Keratinocyte (primary cell): ENCODE data around the gene GOLGA6B. TPM values are rescaled to one million over a fixed set of nuclear protein-coding genes. Genes with fewer than 3 reads are reported as not detected.
"Not testable (repeated sequence)": the region's sequence is repeated elsewhere in the genome, so short reads cannot be mapped to it uniquely, and the experiment has no call there.

Source experiments
- DNase-seq: peaks from one replicate; pipeline ENCODE4 v3.0.0-alpha.2; 2011; ENCODE audit warnings: low read depth, missing footprints, low spot score
- FAIRE-seq: peaks from 2 replicates; lab custom pipeline; 2011; peaks lifted over from hg19 to GRCh38; lab: Jason Lieb, UNC
- H2AFZ ChIP-seq: 2 replicates; pipeline ENCODE4 v1.6.0; 2012; ENCODE audit warnings: low read length, control low read depth, inconsistent platforms; ENCODE audit not compliant: control insufficient read depth
- H3K27ac ChIP-seq: 2 replicates; pipeline ENCODE4 v1.5.1; 2011; ENCODE audit warnings: low read length; ENCODE audit not compliant: control insufficient read depth, insufficient read depth
- H3K27me3 ChIP-seq: 3 replicates; pipeline ENCODE4 v1.6.0; 2011; ENCODE audit warnings: low read length; ENCODE audit not compliant: control insufficient read depth, insufficient read depth; ENCODE audit errors: extremely low read depth
- H3K36me3 ChIP-seq, 2 experiments: 2 replicates in 1 of 2; 3 replicates in 1 of 2; pipeline ENCODE4 v1.5.1; 2011; ENCODE audit warnings: low read length in 2 of 2, mild to moderate bottlenecking in 1 of 2; ENCODE audit not compliant: control insufficient read depth in 2 of 2, insufficient read depth in 2 of 2; ENCODE audit errors: extremely low read depth in 1 of 2
- H3K4me1 ChIP-seq: 3 replicates; pipeline ENCODE4 v1.5.1; 2011; ENCODE audit warnings: low read length; ENCODE audit not compliant: control insufficient read depth, insufficient read depth; ENCODE audit errors: extremely low read depth
- H3K4me2 ChIP-seq: 3 replicates; pipeline ENCODE4 v1.6.0; 2011; ENCODE audit warnings: low read depth, low read length; ENCODE audit not compliant: control insufficient read depth, insufficient read depth; ENCODE audit errors: extremely low read depth
- H3K4me3 ChIP-seq, 3 experiments: fragments of 200-600 bp in 1 of 3; sonication (generic) in 1 of 3; 2 replicates in 2 of 3; 3 replicates in 1 of 3; pipeline ENCODE4 v1.5.1; 2011 to 2016; ENCODE audit warnings: low read length in 3 of 3, mild to moderate bottlenecking in 3 of 3, control low read depth in 2 of 3, inconsistent platforms in 1 of 3, low read depth in 1 of 3, mixed read lengths in 1 of 3, mixed run types in 1 of 3, moderate library complexity in 1 of 3; ENCODE audit not compliant: control insufficient read depth in 2 of 3, insufficient read depth in 2 of 3; ENCODE audit errors: extremely low read depth in 1 of 3
- H3K79me2 ChIP-seq: 2 replicates; pipeline ENCODE4 v1.6.0; 2012; ENCODE audit warnings: low read length; ENCODE audit not compliant: control insufficient read depth, insufficient read depth
- H3K9ac ChIP-seq: 3 replicates; pipeline ENCODE4 v1.6.0; 2011; ENCODE audit warnings: low read length; ENCODE audit not compliant: control insufficient read depth, insufficient read depth; ENCODE audit errors: extremely low read depth
- H3K9me1 ChIP-seq: 3 replicates; pipeline ENCODE4 v1.6.0; 2011; ENCODE audit warnings: low read length; ENCODE audit not compliant: control insufficient read depth, insufficient read depth; ENCODE audit errors: extremely low read depth
- H3K9me3 ChIP-seq: 2 replicates; pipeline ENCODE4 v1.5.1; 2012; ENCODE audit warnings: low read depth, low read length; ENCODE audit not compliant: control insufficient read depth
- H4K20me1 ChIP-seq: 3 replicates; pipeline ENCODE4 v1.6.0; 2011; ENCODE audit warnings: low read length; ENCODE audit not compliant: control insufficient read depth, insufficient read depth; ENCODE audit errors: extremely low read depth
- EZH2 ChIP-seq: IDR thresholded peaks from one replicate; pipeline ENCODE4 v1.6.1; 2012; ENCODE audit warnings: inconsistent platforms, mild to moderate bottlenecking, low read length, moderate library complexity
- dilution Hi-C: fragments of 300-500 bp; cut with MboI; formaldehyde crosslinking; loops from one replicate; pipeline ENCODE4 v1.7.0; 2020; ENCODE audit warnings: low sequenced_read_pairs; ENCODE audit not compliant: extremely low pct_ligation_motif_present
- polyA minus RNA-seq, 3 experiments: library from RNA; depleted of rRNA, polyadenylated mRNA; stranded (reverse); fragments of >200 nt; gene quantifications; 1 replicate in 1 of 3; 2 replicates in 1 of 3; 3 replicates in 1 of 3; pipeline ENCODE4 v1.2.3, GENCODE V29; 2011
- polyA plus RNA-seq, 5 experiments: library from polyadenylated mRNA; depleted of rRNA in 3 of 5; stranded (reverse) in 3 of 5; stranded (forward) in 1 of 5; unstranded in 1 of 5; fragments of >200 nt; gene quantifications; 1 replicate in 1 of 5; 2 replicates in 3 of 5; 3 replicates in 1 of 5; pipeline versions ENCODE4 v1.2.1 to v1.2.3, GENCODE V29; 2011 to 2012; ENCODE audit warnings: missing spikeins in 2 of 5, low read depth in 1 of 5, low replicate concordance in 1 of 5
- TF ChIP-seq, protein P1 (sequence below), 3 experiments: IDR thresholded peaks in 1 of 3; conservative IDR thresholded peaks in 1 of 3; optimal IDR thresholded peaks in 1 of 3; 2 replicates in 2 of 3; 3 replicates in 1 of 3; pipeline versions ENCODE3 to v1.5.1; 2011; ENCODE audit warnings: low read length in 3 of 3, mild to moderate bottlenecking in 3 of 3, moderate library complexity in 2 of 3, control low read depth in 1 of 3, inconsistent platforms in 1 of 3; ENCODE audit not compliant: insufficient read depth in 2 of 3; ENCODE audit errors: extremely low read depth in 1 of 3

The GOLGA6B gene, protein sequence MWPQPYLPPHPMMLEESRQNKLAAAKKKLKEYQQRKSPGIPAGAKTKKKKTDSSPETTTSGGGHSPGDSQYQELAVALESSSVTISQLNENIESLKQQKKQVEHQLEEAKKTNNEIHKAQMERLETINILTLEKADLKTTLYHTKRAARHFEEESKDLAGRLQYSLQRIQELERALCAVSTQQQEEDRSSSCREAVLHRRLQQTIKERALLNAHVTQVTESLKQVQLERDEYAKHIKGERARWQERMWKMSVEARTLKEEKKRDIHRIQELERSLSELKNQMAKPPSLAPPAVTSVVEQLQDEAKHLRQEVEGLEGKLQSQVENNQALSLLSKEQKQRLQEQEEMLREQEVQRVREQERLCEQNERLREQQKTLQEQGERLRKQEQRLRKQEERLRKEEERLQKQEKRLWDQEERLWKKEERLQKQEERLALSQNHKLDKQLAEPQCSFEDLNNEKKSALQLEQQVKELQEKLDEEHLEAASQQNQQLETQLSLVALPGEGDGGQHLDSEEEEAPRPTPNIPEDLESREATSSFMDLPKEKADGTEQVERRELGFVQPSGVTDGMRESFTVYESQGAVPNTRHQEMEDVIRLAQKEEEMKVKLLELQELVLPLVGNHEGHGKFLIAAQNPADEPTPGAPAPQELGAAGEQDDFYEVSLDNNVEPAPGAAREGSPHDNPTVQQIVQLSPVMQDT
- polyA plus RNA-seq (not detected in 3 replicates), polyA minus RNA-seq (not detected in 3 replicates)
- not detected for polyA plus RNA-seq (2011; ENCODE audit: low read depth)
- polyA plus RNA-seq (2011; cell fraction: cytosol; rRNA removed): not detected in 2 replicates
- not detected in 2 replicates for polyA plus RNA-seq (2011; cell fraction: nucleus; rRNA removed)
- polyA plus RNA-seq (2012; ENCODE audit: low replicate concordance): 0.14 TPM in 1 of 2 replicates, not detected in the other
- not detected for polyA minus RNA-seq (2011; cell fraction: cytosol; rRNA and poly(A)+ RNA removed)
- polyA minus RNA-seq (2011; cell fraction: nucleus; rRNA and poly(A)+ RNA removed): not detected in 2 replicates

GRCh38 chr15:72654397-72654796 lies at the start of gene GOLGA6B:
GOLGA6B (plus strand) TSS chr15:72654697; CDS start chr15:72654738, 41 bp downstream.
- H3K4me3 ChIP-seq, H3K9ac ChIP-seq, H3K79me2 ChIP-seq, H3K4me1 ChIP-seq, H3K36me3 ChIP-seq, DNase-seq, H3K27me3 ChIP-seq, H3K27ac ChIP-seq, H3K9me1 ChIP-seq, H2AFZ ChIP-seq, H3K9me3 ChIP-seq, FAIRE-seq, dilution Hi-C loops, H3K4me2 ChIP-seq, H4K20me1 ChIP-seq: not testable (repeated sequence)

GRCh38 chr15:72604794-72605193 lies 49.7 kb upstream of the GOLGA6B start:
- FAIRE-seq: no peak
- TF ChIP-seq, protein P1, sequence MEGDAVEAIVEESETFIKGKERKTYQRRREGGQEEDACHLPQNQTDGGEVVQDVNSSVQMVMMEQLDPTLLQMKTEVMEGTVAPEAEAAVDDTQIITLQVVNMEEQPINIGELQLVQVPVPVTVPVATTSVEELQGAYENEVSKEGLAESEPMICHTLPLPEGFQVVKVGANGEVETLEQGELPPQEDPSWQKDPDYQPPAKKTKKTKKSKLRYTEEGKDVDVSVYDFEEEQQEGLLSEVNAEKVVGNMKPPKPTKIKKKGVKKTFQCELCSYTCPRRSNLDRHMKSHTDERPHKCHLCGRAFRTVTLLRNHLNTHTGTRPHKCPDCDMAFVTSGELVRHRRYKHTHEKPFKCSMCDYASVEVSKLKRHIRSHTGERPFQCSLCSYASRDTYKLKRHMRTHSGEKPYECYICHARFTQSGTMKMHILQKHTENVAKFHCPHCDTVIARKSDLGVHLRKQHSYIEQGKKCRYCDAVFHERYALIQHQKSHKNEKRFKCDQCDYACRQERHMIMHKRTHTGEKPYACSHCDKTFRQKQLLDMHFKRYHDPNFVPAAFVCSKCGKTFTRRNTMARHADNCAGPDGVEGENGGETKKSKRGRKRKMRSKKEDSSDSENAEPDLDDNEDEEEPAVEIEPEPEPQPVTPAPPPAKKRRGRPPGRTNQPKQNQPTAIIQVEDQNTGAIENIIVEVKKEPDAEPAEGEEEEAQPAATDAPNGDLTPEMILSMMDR (optimal IDR thresholded peaks at IDR 0.05 in 1 of 3, IDR thresholded peaks at IDR 0.05 in 1 of 3, conservative IDR thresholded peaks at IDR 0.05 in 1 of 3; ENCODE audit: extremely low read depth in 1 of 3, insufficient read depth in 2 of 3, low read length in 3 of 3): no peak
- no peak for TF ChIP-seq EZH2

GRCh38 chr15:72608084-72608483 lies 46.4 kb upstream of the GOLGA6B start:
- H2AFZ ChIP-seq, FAIRE-seq, H3K27ac ChIP-seq, dilution Hi-C loops, H3K4me3 ChIP-seq, H3K79me2 ChIP-seq, H3K4me2 ChIP-seq, H3K9me3 ChIP-seq, H3K9ac ChIP-seq, DNase-seq, H3K4me1 ChIP-seq, H4K20me1 ChIP-seq, H3K9me1 ChIP-seq, H3K36me3 ChIP-seq, H3K27me3 ChIP-seq: not testable (repeated sequence)

More at GRCh38 chr15:72604794-72605193, 49.7 kb upstream of the GOLGA6B start:
- H3K4me1 ChIP-seq: no peaks in the 10 kb centered on the region
- H4K20me1 ChIP-seq: no peaks in the 10 kb centered on the region
- no peak for DNase-seq
- H3K27me3 ChIP-seq: no peaks in the 10 kb centered on the region
- H3K79me2 ChIP-seq: no peaks in the 10 kb centered on the region
- no peak overlapping the region for H3K9ac ChIP-seq
- no peak overlapping the region for H2AFZ ChIP-seq
- H3K27ac ChIP-seq: no peak overlapping the region
- no peaks in the 10 kb centered on the region for H3K9me3 ChIP-seq
- H3K4me2 ChIP-seq: no peak overlapping the region
- H3K4me3 ChIP-seq: no peak overlapping the region
- no peaks in the 10 kb centered on the region for H3K9me1 ChIP-seq
- dilution Hi-C loops: no loop called here
- H3K36me3 ChIP-seq: no peaks in the 10 kb centered on the region
